Keratinocyte (primary cell): ENCODE measurements around the gene SMIM11. TPM values are rescaled to one million over a fixed set of nuclear protein-coding genes. Genes with fewer than 3 reads are reported as not detected.

Experiments
- DNase-seq: peaks from one replicate; pipeline ENCODE4 v3.0.0-alpha.2; 2011; ENCODE audit warnings: low read depth, missing footprints, low spot score
- FAIRE-seq: peaks from 2 replicates; lab custom pipeline; 2011; peaks lifted over from hg19 to GRCh38; lab: Jason Lieb, UNC
- H2AFZ ChIP-seq: 2 replicates; pipeline ENCODE4 v1.6.0; 2012; ENCODE audit warnings: low read length, control low read depth, inconsistent platforms; ENCODE audit not compliant: control insufficient read depth
- H3K27ac ChIP-seq: 2 replicates; pipeline ENCODE4 v1.5.1; 2011; ENCODE audit warnings: low read length; ENCODE audit not compliant: control insufficient read depth, insufficient read depth
- H3K27me3 ChIP-seq: 3 replicates; pipeline ENCODE4 v1.6.0; 2011; ENCODE audit warnings: low read length; ENCODE audit not compliant: control insufficient read depth, insufficient read depth; ENCODE audit errors: extremely low read depth
- H3K36me3 ChIP-seq, 2 experiments: 2 replicates in 1 of 2; 3 replicates in 1 of 2; pipeline ENCODE4 v1.5.1; 2011; ENCODE audit warnings: low read length in 2 of 2, mild to moderate bottlenecking in 1 of 2; ENCODE audit not compliant: control insufficient read depth in 2 of 2, insufficient read depth in 2 of 2; ENCODE audit errors: extremely low read depth in 1 of 2
- H3K4me1 ChIP-seq: 3 replicates; pipeline ENCODE4 v1.5.1; 2011; ENCODE audit warnings: low read length; ENCODE audit not compliant: control insufficient read depth, insufficient read depth; ENCODE audit errors: extremely low read depth
- H3K4me2 ChIP-seq: 3 replicates; pipeline ENCODE4 v1.6.0; 2011; ENCODE audit warnings: low read depth, low read length; ENCODE audit not compliant: control insufficient read depth, insufficient read depth; ENCODE audit errors: extremely low read depth
- H3K4me3 ChIP-seq, 3 experiments: fragments of 200-600 bp in 1 of 3; sonication (generic) in 1 of 3; 2 replicates in 2 of 3; 3 replicates in 1 of 3; pipeline ENCODE4 v1.5.1; 2011 to 2016; ENCODE audit warnings: low read length in 3 of 3, mild to moderate bottlenecking in 3 of 3, control low read depth in 2 of 3, inconsistent platforms in 1 of 3, low read depth in 1 of 3, mixed read lengths in 1 of 3, mixed run types in 1 of 3, moderate library complexity in 1 of 3; ENCODE audit not compliant: control insufficient read depth in 2 of 3, insufficient read depth in 2 of 3; ENCODE audit errors: extremely low read depth in 1 of 3
- H3K79me2 ChIP-seq: 2 replicates; pipeline ENCODE4 v1.6.0; 2012; ENCODE audit warnings: low read length; ENCODE audit not compliant: control insufficient read depth, insufficient read depth
- H3K9ac ChIP-seq: 3 replicates; pipeline ENCODE4 v1.6.0; 2011; ENCODE audit warnings: low read length; ENCODE audit not compliant: control insufficient read depth, insufficient read depth; ENCODE audit errors: extremely low read depth
- H3K9me1 ChIP-seq: 3 replicates; pipeline ENCODE4 v1.6.0; 2011; ENCODE audit warnings: low read length; ENCODE audit not compliant: control insufficient read depth, insufficient read depth; ENCODE audit errors: extremely low read depth
- H3K9me3 ChIP-seq: 2 replicates; pipeline ENCODE4 v1.5.1; 2012; ENCODE audit warnings: low read depth, low read length; ENCODE audit not compliant: control insufficient read depth
- H4K20me1 ChIP-seq: 3 replicates; pipeline ENCODE4 v1.6.0; 2011; ENCODE audit warnings: low read length; ENCODE audit not compliant: control insufficient read depth, insufficient read depth; ENCODE audit errors: extremely low read depth
- EZH2 ChIP-seq: IDR thresholded peaks from one replicate; pipeline ENCODE4 v1.6.1; 2012; ENCODE audit warnings: inconsistent platforms, mild to moderate bottlenecking, low read length, moderate library complexity
- dilution Hi-C: fragments of 300-500 bp; cut with MboI; formaldehyde crosslinking; loops from one replicate; pipeline ENCODE4 v1.7.0; 2020; ENCODE audit warnings: low sequenced_read_pairs; ENCODE audit not compliant: extremely low pct_ligation_motif_present
- polyA plus RNA-seq, 5 experiments: library from polyadenylated mRNA; depleted of rRNA in 3 of 5; stranded (reverse) in 3 of 5; stranded (forward) in 1 of 5; unstranded in 1 of 5; fragments of >200 nt; gene quantifications; 1 replicate in 1 of 5; 2 replicates in 3 of 5; 3 replicates in 1 of 5; pipeline versions ENCODE4 v1.2.1 to v1.2.3, GENCODE V29; 2011 to 2012; ENCODE audit warnings: missing spikeins in 2 of 5, low read depth in 1 of 5, low replicate concordance in 1 of 5
- TF ChIP-seq, protein P1 (sequence below), 3 experiments: IDR thresholded peaks in 1 of 3; conservative IDR thresholded peaks in 1 of 3; optimal IDR thresholded peaks in 1 of 3; 2 replicates in 2 of 3; 3 replicates in 1 of 3; pipeline versions ENCODE3 to v1.5.1; 2011; ENCODE audit warnings: low read length in 3 of 3, mild to moderate bottlenecking in 3 of 3, moderate library complexity in 2 of 3, control low read depth in 1 of 3, inconsistent platforms in 1 of 3; ENCODE audit not compliant: insufficient read depth in 2 of 3; ENCODE audit errors: extremely low read depth in 1 of 3

Gene SMIM11
- polyA plus RNA-seq, 1 donor (not counting 4 experiments of a cell fraction or from before 2014, with no cell fraction given), result 2.7 TPM

DNA sequence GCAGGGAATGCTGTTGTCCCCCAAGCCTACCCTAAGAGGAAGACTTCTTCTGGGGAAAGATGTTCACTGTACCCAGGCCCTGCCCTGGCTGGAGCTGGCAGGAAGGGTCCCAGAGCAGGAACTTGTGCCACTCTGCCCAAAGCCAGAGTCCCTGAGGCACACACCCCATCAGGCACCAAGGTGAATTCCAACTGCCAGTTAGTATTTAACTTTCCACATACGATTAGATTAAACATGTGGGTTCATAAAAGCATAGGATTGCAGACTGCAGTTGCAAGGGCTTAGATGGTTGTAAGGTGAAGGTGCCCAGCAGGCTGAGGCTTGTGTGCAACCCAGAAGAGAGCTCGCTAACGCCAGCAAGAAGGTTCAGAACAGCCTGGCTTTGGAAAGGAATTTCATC lies 11.6 kb upstream of the SMIM11 start, which contains the start of gene KCNE2:
Gene KCNE2, plus strand, starts transcription at position 274 of the 400 bp plus-strand sequence. CDS start 6,473 bp downstream, outside the sequence.
- H3K9me1 ChIP-seq, result no peaks in the 10 kb centered on the region
- FAIRE-seq (no peak), DNase-seq (no peak)
- H3K4me1 ChIP-seq, result peaks cover 10% of the 10 kb centered on the region
- no peak within 1 kb of the TSS for H3K4me2 ChIP-seq
- no peaks in the 10 kb centered on the region for H3K36me3 ChIP-seq
- no peaks in the 10 kb centered on the region for H3K9me3 ChIP-seq
- H3K27me3 ChIP-seq, result peaks cover 9% of the 10 kb centered on the region
- no peak within 1 kb of the TSS for H3K9ac ChIP-seq
- no peak for TF ChIP-seq EZH2
- TF ChIP-seq, protein P1, sequence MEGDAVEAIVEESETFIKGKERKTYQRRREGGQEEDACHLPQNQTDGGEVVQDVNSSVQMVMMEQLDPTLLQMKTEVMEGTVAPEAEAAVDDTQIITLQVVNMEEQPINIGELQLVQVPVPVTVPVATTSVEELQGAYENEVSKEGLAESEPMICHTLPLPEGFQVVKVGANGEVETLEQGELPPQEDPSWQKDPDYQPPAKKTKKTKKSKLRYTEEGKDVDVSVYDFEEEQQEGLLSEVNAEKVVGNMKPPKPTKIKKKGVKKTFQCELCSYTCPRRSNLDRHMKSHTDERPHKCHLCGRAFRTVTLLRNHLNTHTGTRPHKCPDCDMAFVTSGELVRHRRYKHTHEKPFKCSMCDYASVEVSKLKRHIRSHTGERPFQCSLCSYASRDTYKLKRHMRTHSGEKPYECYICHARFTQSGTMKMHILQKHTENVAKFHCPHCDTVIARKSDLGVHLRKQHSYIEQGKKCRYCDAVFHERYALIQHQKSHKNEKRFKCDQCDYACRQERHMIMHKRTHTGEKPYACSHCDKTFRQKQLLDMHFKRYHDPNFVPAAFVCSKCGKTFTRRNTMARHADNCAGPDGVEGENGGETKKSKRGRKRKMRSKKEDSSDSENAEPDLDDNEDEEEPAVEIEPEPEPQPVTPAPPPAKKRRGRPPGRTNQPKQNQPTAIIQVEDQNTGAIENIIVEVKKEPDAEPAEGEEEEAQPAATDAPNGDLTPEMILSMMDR (optimal IDR thresholded peaks at IDR 0.05 in 1 of 3, IDR thresholded peaks at IDR 0.05 in 1 of 3, conservative IDR thresholded peaks at IDR 0.05 in 1 of 3; ENCODE audit: extremely low read depth in 1 of 3, insufficient read depth in 2 of 3, low read length in 3 of 3), result no peak
- no peaks in the 10 kb centered on the region for H3K79me2 ChIP-seq
- dilution Hi-C loops, result no loop called here
- no peak within 1 kb of the TSS for H2AFZ ChIP-seq
- no peak within 1 kb of the TSS for H3K27ac ChIP-seq
- no peaks in the 10 kb centered on the region for H4K20me1 ChIP-seq
- H3K4me3 ChIP-seq, result no peak within 1 kb of the TSS

DNA sequence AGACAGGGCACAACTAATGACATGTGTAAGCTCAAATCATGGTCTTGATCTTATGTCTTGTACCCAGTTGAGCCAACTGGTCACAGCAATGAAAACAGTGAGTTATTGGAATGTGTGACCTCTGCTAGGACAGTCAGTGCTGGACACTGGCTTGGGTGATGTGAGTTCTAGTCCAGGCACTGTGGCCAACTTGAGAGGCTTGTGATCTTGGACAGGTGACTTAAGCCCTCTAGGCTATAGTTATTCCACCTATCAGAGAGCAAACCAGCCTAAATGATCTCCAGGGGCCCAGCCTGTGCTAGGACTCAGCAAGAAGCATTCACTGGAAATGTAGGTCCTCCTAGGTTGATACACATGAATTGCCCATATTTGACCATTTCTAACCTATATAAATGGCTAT lies 10.4 kb upstream of the SMIM11 start:
- Histone ChIP-seq H3K4me1 (peaks cover 10% of the 10 kb centered on the region), H2AFZ (no peak overlapping the region), H3K79me2 (no peaks in the 10 kb centered on the region), H3K4me3 (no peak overlapping the region), H3K9ac (no peak overlapping the region), H3K9me1 (no peaks in the 10 kb centered on the region), H4K20me1 (no peaks in the 10 kb centered on the region), H3K27me3 (peaks cover 9% of the 10 kb centered on the region), H3K27ac (no peak overlapping the region), H3K36me3 (no peaks in the 10 kb centered on the region), H3K9me3 (no peaks in the 10 kb centered on the region), H3K4me2 (no peak overlapping the region)
- dilution Hi-C loops, result no loop called here
- no peak for FAIRE-seq
- TF ChIP-seq EZH2, result no peak
- DNase-seq, result no peak

DNA sequence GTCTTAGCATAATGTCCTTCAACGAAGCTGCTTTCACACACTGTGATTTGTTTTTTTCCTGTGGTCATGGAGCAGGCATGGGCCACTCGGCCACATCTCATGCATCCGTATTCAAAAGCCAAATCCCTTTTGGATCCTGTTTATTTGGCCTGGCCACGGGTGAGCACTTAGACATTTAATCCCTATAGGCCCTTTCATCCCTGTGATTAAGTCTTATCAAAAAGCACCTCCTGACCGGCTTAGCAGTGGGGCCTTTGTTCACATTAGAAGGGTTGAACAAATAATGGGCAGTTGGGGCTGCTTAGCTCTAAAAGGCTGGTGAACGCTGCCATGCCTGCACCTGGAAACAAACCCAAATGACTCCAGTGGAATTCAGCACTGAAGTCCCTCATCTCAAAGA lies 9.5 kb upstream of the SMIM11 start:
- H3K4me1 ChIP-seq, result peaks cover 10% of the 10 kb centered on the region
- no peak for DNase-seq
- H3K79me2 ChIP-seq, result no peaks in the 10 kb centered on the region
- H3K4me3 ChIP-seq, result no peak overlapping the region
- no peaks in the 10 kb centered on the region for H3K9me3 ChIP-seq
- H3K4me2 ChIP-seq, result no peak overlapping the region
- H2AFZ ChIP-seq, result no peak overlapping the region
- TF ChIP-seq, protein P1 (optimal IDR thresholded peaks at IDR 0.05 in 1 of 3, IDR thresholded peaks at IDR 0.05 in 1 of 3, conservative IDR thresholded peaks at IDR 0.05 in 1 of 3; ENCODE audit: extremely low read depth in 1 of 3, insufficient read depth in 2 of 3, low read length in 3 of 3), result no peak
- no peak for TF ChIP-seq EZH2
- peaks cover 6% of the 10 kb centered on the region for H3K27me3 ChIP-seq
- dilution Hi-C loops, result no loop called here
- no peaks in the 10 kb centered on the region for H4K20me1 ChIP-seq
- H3K9me1 ChIP-seq, result no peaks in the 10 kb centered on the region
- no peak overlapping the region for H3K27ac ChIP-seq
- no peak for FAIRE-seq
- H3K36me3 ChIP-seq, result no peaks in the 10 kb centered on the region
- no peak overlapping the region for H3K9ac ChIP-seq
